Cardiac fibroblast (primary cell): ENCODE data around the gene SYNE4.

ENCODE experiments used
- DNase-seq, 2 donors: peaks; one replicate each; pipeline versions ENCODE4 v3.0.0 to v3.0.0-alpha.2; 2010; ENCODE audit warnings: low read depth in 2 of 2
- H3K4me3 ChIP-seq, 2 donors: replicated peaks in 1 of 2; 1 replicate in 1 of 2; 2 replicates in 1 of 2; pipeline ENCODE4 v1.5.1; 2011; ENCODE audit warnings: low read depth in 2 of 2, low read length in 2 of 2, mild to moderate bottlenecking in 2 of 2, moderate library complexity in 1 of 2
- CTCF ChIP-seq: IDR thresholded peaks from one replicate; pipeline ENCODE4 v1.5.1; 2011; ENCODE audit warnings: low read depth, mild to moderate bottlenecking, low read length, inconsistent platforms

SYNE4 gene

GRCh38 chr19:36010402-36010801 is 1.8 kb upstream of the SYNE4 start:
- H3K4me3 ChIP-seq = no peak overlapping the region
- DNase-seq = no peak
- no peak for TF ChIP-seq CTCF

DNA sequence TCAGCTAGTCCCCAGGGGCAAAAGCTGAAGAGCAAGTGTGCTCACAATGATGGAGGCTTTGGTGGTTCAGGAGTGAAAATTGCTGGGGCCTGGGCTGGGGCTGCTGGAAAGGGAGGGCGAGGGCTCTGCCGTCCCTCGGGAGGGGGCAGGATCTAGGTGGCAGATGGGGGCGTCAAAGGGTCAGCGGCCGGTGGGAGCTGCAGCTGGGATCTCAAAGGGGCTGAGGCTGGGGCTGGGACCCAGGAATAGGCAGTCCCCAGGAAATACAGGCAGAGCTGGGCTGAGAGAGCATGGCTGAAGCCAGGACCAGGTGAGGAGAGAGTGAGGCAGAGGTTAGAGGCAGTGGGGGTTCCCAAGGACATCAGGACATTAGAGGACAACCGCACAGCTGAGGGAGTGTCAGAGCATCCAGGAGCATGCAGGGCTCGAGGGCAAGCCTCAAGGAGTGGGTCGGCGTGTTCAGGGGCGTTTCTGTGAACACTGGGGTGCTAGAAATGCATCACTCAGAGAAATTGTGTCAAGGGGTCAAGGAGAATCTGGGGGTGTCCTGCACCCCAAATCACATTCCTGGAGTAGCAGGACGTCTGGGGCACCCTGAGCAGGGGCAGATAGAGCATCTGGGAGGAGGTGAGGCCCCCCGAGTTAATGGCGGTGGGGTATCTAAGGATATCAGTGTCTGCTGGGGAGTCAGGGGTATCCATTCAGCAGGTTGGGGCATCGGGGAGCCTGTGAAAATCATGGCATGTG is 1.2 kb upstream of the SYNE4 start:
- H3K4me3 ChIP-seq = peak overlapping the region; percentile 39 to 41

DNA sequence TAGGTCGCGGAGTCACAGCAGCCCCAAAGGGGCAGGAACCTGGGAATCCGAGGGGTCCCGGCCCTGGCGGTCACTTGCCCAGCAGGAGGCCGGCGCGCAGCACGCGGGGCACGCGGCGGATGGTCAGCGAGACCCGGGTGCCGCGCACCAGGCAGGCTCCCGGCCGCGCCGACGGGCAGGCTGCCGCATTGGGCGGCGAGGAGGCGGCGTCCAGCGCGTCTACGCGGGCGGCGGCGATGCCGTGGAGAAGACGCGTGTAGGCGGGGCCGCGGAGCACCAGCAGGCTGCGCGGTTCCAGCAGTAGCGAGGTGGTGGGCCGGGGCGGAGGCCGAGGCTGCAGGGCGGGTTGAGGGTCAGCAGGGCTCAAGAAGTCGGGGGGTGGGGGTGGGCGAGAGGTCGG is 607 bp upstream of the SYNE4 start:
- peak; percentile 50 to 74 for DNase-seq
- H3K4me3 ChIP-seq = peak overlapping the region; percentile 39 to 41
- no peak for TF ChIP-seq CTCF

More for the DNA sequence above, 1.2 kb upstream of the SYNE4 start:
- no peak for TF ChIP-seq CTCF
- DNase-seq = no peak

DNA sequence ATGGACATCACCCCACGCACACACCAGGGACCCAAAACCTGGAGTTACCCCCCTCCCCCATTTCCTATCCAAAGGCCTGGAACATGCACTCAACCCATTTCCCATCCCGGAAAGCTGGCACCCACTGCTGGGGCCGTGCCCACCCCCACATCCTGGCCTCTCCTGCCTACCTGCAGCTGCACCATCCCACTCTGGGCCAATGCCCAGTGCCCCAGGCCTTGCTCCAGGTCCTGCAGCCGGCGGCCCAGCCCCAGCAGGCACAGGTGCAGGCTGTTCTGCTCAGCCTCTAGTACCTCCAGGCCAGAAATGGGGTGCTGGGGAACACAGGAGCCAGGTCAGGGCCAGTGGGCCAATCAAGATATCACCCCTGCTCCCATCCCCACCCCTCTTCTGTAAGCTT is 1.7 kb downstream of the SYNE4 start:
- DNase-seq = no peak
- no peak for TF ChIP-seq CTCF
- H3K4me3 ChIP-seq = no peak overlapping the region

DNA sequence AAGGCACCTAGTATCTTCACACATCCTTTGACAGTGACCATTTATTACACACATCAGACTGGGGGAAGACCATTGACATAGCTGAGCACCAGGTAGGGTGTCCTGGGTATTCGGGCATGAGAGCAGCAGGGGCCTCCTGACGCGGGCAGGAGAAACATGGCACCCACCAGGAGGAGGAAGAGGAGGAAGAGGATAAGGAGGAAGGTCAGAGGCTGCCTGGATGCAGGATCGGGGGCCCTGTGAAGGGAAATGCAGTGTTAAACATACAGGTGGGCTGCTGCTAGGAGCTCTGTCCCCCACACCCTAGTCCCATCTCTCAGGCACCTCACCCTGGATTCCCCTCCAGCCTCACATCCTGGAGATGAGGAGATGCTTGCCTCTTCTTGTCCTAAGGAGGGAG is 5.3 kb downstream of the SYNE4 start:
- TF ChIP-seq CTCF = no peak
- H3K4me3 ChIP-seq = no peak overlapping the region

DNA sequence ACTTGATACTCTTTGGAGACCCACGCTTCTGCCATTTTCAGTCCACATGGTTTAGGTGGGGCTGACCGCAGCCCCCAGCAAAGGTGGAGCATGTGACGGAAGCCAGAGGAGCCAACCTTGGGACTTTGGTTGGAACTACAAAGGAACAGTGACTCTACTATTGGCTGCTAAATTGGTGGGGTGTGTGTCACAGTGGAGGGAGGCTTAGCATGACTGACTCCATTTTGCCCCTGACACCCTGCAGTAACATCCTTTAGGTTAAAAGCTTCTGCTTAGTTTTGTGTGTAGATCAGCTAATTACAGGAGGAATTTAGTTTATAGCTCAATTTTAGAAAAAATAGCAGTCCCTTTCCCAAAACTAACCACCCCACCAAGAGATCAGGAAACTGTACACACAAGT is 7.0 kb downstream of the SYNE4 start:
- no peak overlapping the region for H3K4me3 ChIP-seq
- no peak for TF ChIP-seq CTCF
- DNase-seq = no peak

More for the DNA sequence above, 5.3 kb downstream of the SYNE4 start:
- DNase-seq = no peak

- no peak for TF ChIP-seq CTCF
- H3K4me3 ChIP-seq = no peak overlapping the region
- DNase-seq = no peak
Observed at GRCh38 chr19:35996777-35997176, 11.8 kb downstream of the SYNE4 start.
